Erythroblast (primary cell): ENCODE measurements around the gene ANKRD31.

Experiments
- GATA1 ChIP-seq: IDR thresholded peaks from 2 replicates; pipeline ENCODE4 v1.6.1; 2011; ENCODE audit warnings: low read depth, mild to moderate bottlenecking, control low read depth, low read length, moderate library complexity
- POLR2A ChIP-seq: IDR thresholded peaks from 2 replicates; pipeline ENCODE4 v1.6.1; 2011; ENCODE audit warnings: mild to moderate bottlenecking, low read length

DNA sequence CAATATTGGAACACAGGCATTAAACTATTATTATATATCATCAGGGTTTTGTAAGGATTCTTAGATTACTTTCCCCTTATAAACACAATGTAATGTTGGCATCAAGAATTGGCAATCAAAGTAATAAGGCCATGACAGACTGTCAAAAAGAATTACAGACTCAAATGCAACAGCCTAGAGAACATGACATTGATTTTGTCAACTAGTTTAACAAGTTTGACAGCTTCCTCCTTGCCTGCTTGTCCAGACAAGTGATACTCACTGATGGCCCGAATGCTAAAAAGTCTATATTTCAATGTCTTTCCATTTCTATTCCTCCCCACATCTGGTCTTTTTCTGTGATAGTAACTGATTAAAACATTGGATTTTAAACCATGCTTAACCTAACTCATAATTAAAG is 6.4 kb upstream of the ANKRD31 start:
- no peak for TF ChIP-seq POLR2A
- TF ChIP-seq GATA1: no peak
